ENCODE data around the gene KIF26A. TPM values are rescaled to one million over a fixed set of nuclear protein-coding genes. Genes with fewer than 3 reads are reported as not detected.

Gene KIF26A
- total and polyA plus RNA-seq, 2 of the 4 experiments (the other 2 are of a cell fraction): not detected

- WGBS, 2 experiments (ENCODE audit: extremely low coverage in 2 of 2, insufficient read length in 1 of 2): 42% methylated on average over 8 of the region's 18 CpGs; no CpG with 5 or more reads in 1 of the 2 experiments
- no peak overlapping the region for H3K18ac ChIP-seq (ENCODE audit: low read depth, low read length)
- H2AFZ ChIP-seq (replicated peaks; ENCODE audit: low read length, poor library complexity): no peak overlapping the region
- no peak overlapping the region for H4K8ac ChIP-seq (ENCODE audit: low read depth in 2 of 2, low read length in 2 of 2)
- DNase-seq (no peak), ATAC-seq (ENCODE audit: low read depth) (no peak)
- H3K27ac ChIP-seq (ENCODE audit: insufficient read depth, low read length): no peak overlapping the region
- BruUV-seq (replicated peaks): no TSS peak
- H3K27me3 ChIP-seq (ENCODE audit: control insufficient read depth, insufficient read depth, low read length): peaks cover 17% of the 10 kb centered on the region; the same call in 1 of the 2 replicates
- H3K36me3 ChIP-seq (ENCODE audit: control insufficient read depth, insufficient read depth, low read length): no peaks in the 10 kb centered on the region
- no peak overlapping the region for H2BK5ac ChIP-seq (ENCODE audit: low read depth, low read length, poor library complexity, severe bottlenecking)
- no peak overlapping the region for H2AK5ac ChIP-seq (ENCODE audit: low read depth, low read length)
- no peak overlapping the region for H3K4me2 ChIP-seq (ENCODE audit: low read depth, low read length)
- H3K9ac ChIP-seq (ENCODE audit: low read depth, low read length): no peak overlapping the region
- intact Hi-C loops (cut with micrococcal nuclease) (no loop called here), dilution Hi-C loops (cut with HindIII; ENCODE audit: low sequenced_read_pairs, unreplicated experiment) (no loop called here), in situ Hi-C loops (cut with MboI; ENCODE audit: low sequenced_read_pairs) (no loop called here)
- no peak overlapping the region for H4K91ac ChIP-seq (ENCODE audit: insufficient read depth, low read depth, low read length)
- no peak overlapping the region for H3K56ac ChIP-seq (ENCODE audit: extremely low read depth, insufficient read depth, low read length)
- no peak overlapping the region for H3K4me3 ChIP-seq (ENCODE audit: insufficient read depth, low read depth, low read length)
- CTCF ChIA-PET: no interaction called here
- H3K9me3 ChIP-seq (ENCODE audit: control insufficient read depth, insufficient read depth, low read length): no peaks in the 10 kb centered on the region
- TF ChIP-seq MAZ (IDR thresholded peaks at IDR 0.05; ENCODE audit: borderline replicate concordance, low read depth, low read length) (no peak), USF2 (IDR thresholded peaks at IDR 0.05; ENCODE audit: low read depth, low read length) (no peak), MXI1 (IDR thresholded peaks at IDR 0.05; ENCODE audit: borderline replicate concordance, low read depth, low read length) (no peak), RCOR1 (IDR thresholded peaks at IDR 0.05; ENCODE audit: insufficient replicate concordance, low read length) (no peak), NFE2L2 (IDR thresholded peaks at IDR 0.05; ENCODE audit: low read depth, low read length) (no peak), POLR2A (IDR thresholded peaks at IDR 0.05; ENCODE audit: low read depth, low read length) (no peak), CHD1 (IDR thresholded peaks at IDR 0.05; ENCODE audit: low read depth, low read length) (no peak), FOS (IDR thresholded peaks at IDR 0.05; ENCODE audit: low read depth, low read length) (no peak), CEBPB (IDR thresholded peaks at IDR 0.05; ENCODE audit: low read depth, low read length) (no peak), CTCF (conservative IDR thresholded peaks at IDR 0.05; ENCODE audit: low read depth, low read length) (no peak), RFX5 (IDR thresholded peaks at IDR 0.05; ENCODE audit: low read depth, low read length) (no peak), SMC3 (IDR thresholded peaks at IDR 0.05; ENCODE audit: low read depth, low read length) (no peak), BHLHE40 (IDR thresholded peaks at IDR 0.05; ENCODE audit: low read depth, low read length) (no peak), MAFK (IDR thresholded peaks at IDR 0.05; ENCODE audit: low read depth, low read length) (no peak), RAD21 (IDR thresholded peaks at IDR 0.05; ENCODE audit: low read length) (no peak)
- TF ChIP-seq, protein P1, sequence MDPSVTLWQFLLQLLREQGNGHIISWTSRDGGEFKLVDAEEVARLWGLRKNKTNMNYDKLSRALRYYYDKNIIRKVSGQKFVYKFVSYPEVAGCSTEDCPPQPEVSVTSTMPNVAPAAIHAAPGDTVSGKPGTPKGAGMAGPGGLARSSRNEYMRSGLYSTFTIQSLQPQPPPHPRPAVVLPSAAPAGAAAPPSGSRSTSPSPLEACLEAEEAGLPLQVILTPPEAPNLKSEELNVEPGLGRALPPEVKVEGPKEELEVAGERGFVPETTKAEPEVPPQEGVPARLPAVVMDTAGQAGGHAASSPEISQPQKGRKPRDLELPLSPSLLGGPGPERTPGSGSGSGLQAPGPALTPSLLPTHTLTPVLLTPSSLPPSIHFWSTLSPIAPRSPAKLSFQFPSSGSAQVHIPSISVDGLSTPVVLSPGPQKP (IDR thresholded peaks at IDR 0.05; ENCODE audit: borderline replicate concordance, low read depth, low read length): no peak
- no peak overlapping the region for H4K5ac ChIP-seq (ENCODE audit: low read depth, low read length)
- H2AK9ac ChIP-seq (replicated peaks; ENCODE audit: low read depth, low read length, poor library complexity): no peak overlapping the region
- no peaks in the 10 kb centered on the region for H3K4me1 ChIP-seq (ENCODE audit: control insufficient read depth, insufficient read depth, low read length)
- H3K79me1 ChIP-seq (ENCODE audit: low read depth in 1 of 2, low read length in 2 of 2): no peaks in the 10 kb centered on the region
- H2BK120ac ChIP-seq (ENCODE audit: low read depth, low read length): no peak overlapping the region
- H2BK15ac ChIP-seq (ENCODE audit: low read depth, low read length): no peak overlapping the region
- POLR2A ChIA-PET (ENCODE audit: unreplicated experiment): no interaction called here
- no peak overlapping the region for H3K14ac ChIP-seq (replicated peaks; ENCODE audit: low read depth, low read length)
- H3K23ac ChIP-seq (ENCODE audit: low read depth, low read length): no peak overlapping the region
- H4K20me1 ChIP-seq (ENCODE audit: insufficient read depth, low read length): no peaks in the 10 kb centered on the region; the same call in 1 of the 2 replicates
- H2BK20ac ChIP-seq (ENCODE audit: low read depth, low read length): no peak overlapping the region
- no peaks in the 10 kb centered on the region for H3K9me1 ChIP-seq (ENCODE audit: insufficient read depth, low read length)
- H3K4ac ChIP-seq (ENCODE audit: low read depth, low read length): no peak overlapping the region
These were observed 18.7 kb upstream of the KIF26A start for GRCh38 chr14:104119488-104120251.

All from IMR-90 (cell line).